ENCODE data around the gene TLE3.

- TF ChIP-seq GATA2 (CRISPR knock-in tag; IDR thresholded peaks at IDR 0.05) (no peak), CTCF (IDR thresholded peaks at IDR 0.05) (no peak), EP300 (IDR thresholded peaks at IDR 0.05; ENCODE audit: borderline replicate concordance in 1 of 2, low read depth in 1 of 2, low read length in 1 of 2) (no peak), USF2 (IDR thresholded peaks at IDR 0.05; ENCODE audit: borderline replicate concordance, low read depth, low read length) (no peak), GABPA (IDR thresholded peaks at IDR 0.05; ENCODE audit: low read depth) (no peak), YY1 (IDR thresholded peaks at IDR 0.05; ENCODE audit: low read depth) (no peak)
These were observed 54.1 kb downstream of the TLE3 start for GRCh38 chr15:70043590-70043989.
